NCI-H82 treated with DMSO at 0.1 percent for 48 hours (cell line): Measurements from ENCODE around the gene STRN3.
"Not testable (repeated sequence)": the region's sequence is repeated elsewhere in the genome, so short reads cannot be mapped to it uniquely, and the experiment has no call there.

Experiments used
- DNase-seq: peaks from one replicate; lab custom pipeline; 2025; ENCODE audit not compliant: unreplicated experiment; lab: John Stamatoyannopoulos, UW

The STRN3 gene

GRCh38 chr14:30972882-30973582 is 53.1 kb downstream of the STRN3 start:
- DNase-seq, result no peak

- not testable (repeated sequence) for DNase-seq
Measured at GRCh38 chr14:30972036-30972732, 54.0 kb downstream of the STRN3 start.

GRCh38 chr14:30971586-30971985 is 54.6 kb downstream of the STRN3 start:
- no peak for DNase-seq

- DNase-seq, result not testable (repeated sequence)
Measured at GRCh38 chr14:30969796-30970195, 56.4 kb downstream of the STRN3 start.

- DNase-seq, result not testable (repeated sequence)
Measured at GRCh38 chr14:30967364-30968098, 58.6 kb downstream of the STRN3 start.

- DNase-seq, result no peak
Measured at GRCh38 chr14:30966415-30967363, 59.5 kb downstream of the STRN3 start.

GRCh38 chr14:30965861-30966260 is 60.3 kb downstream of the STRN3 start:
- DNase-seq, result not testable (repeated sequence)

- DNase-seq, result not testable (repeated sequence)
Measured at GRCh38 chr14:30962537-30962936, 63.6 kb downstream of the STRN3 start.

- no peak for DNase-seq
Measured at GRCh38 chr14:30961330-30961729, 64.8 kb downstream of the STRN3 start.

- DNase-seq, result no peak
Measured at GRCh38 chr14:30960216-30960615, 66.0 kb downstream of the STRN3 start.

- no peak for DNase-seq
Measured at GRCh38 chr14:30958555-30959407, 67.4 kb downstream of the STRN3 start.

- no peak for DNase-seq
Measured at GRCh38 chr14:30957813-30958370, 68.3 kb downstream of the STRN3 start.

- DNase-seq, result no peak
Measured at GRCh38 chr14:30949651-30950050, 76.5 kb downstream of the STRN3 start.

GRCh38 chr14:30943694-30944093 is 82.5 kb downstream of the STRN3 start:
- DNase-seq, result no peak

- no peak for DNase-seq
Measured at GRCh38 chr14:30940886-30941285, 85.3 kb downstream of the STRN3 start.

- no peak for DNase-seq
Measured at GRCh38 chr14:30938617-30939016, 87.6 kb downstream of the STRN3 start.

- no peak for DNase-seq
Measured at GRCh38 chr14:30935445-30935844, 90.7 kb downstream of the STRN3 start.

- DNase-seq, result not testable (repeated sequence)
Measured at GRCh38 chr14:30933937-30934336, 92.2 kb downstream of the STRN3 start.

- DNase-seq, result no peak
Measured at GRCh38 chr14:30928462-30928861, 97.7 kb downstream of the STRN3 start.
